ENCODE data around the gene WASF2.

DNA sequence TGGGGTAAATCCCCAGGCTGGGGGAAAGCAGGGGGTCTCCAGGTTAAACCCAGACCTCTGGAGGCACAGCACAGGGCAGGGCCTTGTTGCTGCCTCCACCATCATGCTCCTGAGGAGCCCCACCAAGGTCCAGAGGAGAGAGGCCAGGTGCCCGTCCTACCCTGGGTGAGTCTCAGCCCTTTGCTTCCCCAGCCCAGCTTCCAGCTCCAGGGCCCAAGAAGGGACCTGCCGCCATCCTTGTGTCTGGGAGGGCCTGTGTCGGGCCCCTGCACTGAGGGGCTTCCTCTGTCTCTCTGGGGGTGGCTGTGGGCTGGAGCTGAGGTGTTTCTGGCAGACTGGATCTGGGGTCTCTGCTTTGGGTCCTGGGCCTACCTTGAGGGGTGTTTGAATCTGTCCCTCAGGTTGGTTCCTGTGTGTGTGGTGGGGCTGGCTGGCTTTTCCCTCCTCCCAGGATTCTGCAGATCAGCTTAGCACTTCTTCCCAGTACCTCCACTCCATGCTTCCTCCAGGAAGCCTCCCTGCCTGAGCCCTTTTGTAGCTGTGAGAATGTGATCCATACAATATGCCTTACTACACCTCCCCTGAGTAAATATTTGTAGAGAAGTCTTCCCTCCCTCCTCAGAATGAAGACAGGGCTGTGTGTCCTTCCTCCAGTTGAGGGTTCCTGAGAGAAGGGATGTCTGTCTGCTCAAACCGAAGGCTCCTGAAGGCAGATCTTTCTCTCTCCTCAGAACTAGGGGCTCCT lies 91.4 kb downstream of the WASF2 start:
- TF ChIP-seq, protein P1, sequence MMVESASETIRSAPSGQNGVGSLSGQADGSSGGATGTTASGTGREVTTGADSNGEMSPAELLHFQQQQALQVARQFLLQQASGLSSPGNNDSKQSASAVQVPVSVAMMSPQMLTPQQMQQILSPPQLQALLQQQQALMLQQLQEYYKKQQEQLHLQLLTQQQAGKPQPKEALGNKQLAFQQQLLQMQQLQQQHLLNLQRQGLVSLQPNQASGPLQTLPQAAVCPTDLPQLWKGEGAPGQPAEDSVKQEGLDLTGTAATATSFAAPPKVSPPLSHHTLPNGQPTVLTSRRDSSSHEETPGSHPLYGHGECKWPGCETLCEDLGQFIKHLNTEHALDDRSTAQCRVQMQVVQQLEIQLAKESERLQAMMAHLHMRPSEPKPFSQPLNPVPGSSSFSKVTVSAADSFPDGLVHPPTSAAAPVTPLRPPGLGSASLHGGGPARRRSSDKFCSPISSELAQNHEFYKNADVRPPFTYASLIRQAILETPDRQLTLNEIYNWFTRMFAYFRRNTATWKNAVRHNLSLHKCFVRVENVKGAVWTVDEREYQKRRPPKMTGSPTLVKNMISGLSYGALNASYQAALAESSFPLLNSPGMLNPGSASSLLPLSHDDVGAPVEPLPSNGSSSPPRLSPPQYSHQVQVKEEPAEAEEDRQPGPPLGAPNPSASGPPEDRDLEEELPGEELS (CRISPR knock-in tag; IDR thresholded peaks at IDR 0.05) = no peak
- TF ChIP-seq ESRRA (CRISPR knock-in tag; IDR thresholded peaks at IDR 0.05; ENCODE audit: borderline replicate concordance) (no peak), CREM (CRISPR knock-in tag; IDR thresholded peaks at IDR 0.05) (no peak)

Measured in WTC11 (cell line).